Measurements from ENCODE around the gene GNA12.

Gene GNA12

GRCh38 chr7:2710286-2710655 is 133.8 kb downstream of the GNA12 start:
- H3K4me3 ChIP-seq (ENCODE audit: low read length): peak overlapping the region; percentile 49
- DNase-seq (ENCODE audit: low read depth): no peak
- TF ChIP-seq CTCF (conservative IDR thresholded peaks at IDR 0.05; ENCODE audit: low read length): no peak

DNA sequence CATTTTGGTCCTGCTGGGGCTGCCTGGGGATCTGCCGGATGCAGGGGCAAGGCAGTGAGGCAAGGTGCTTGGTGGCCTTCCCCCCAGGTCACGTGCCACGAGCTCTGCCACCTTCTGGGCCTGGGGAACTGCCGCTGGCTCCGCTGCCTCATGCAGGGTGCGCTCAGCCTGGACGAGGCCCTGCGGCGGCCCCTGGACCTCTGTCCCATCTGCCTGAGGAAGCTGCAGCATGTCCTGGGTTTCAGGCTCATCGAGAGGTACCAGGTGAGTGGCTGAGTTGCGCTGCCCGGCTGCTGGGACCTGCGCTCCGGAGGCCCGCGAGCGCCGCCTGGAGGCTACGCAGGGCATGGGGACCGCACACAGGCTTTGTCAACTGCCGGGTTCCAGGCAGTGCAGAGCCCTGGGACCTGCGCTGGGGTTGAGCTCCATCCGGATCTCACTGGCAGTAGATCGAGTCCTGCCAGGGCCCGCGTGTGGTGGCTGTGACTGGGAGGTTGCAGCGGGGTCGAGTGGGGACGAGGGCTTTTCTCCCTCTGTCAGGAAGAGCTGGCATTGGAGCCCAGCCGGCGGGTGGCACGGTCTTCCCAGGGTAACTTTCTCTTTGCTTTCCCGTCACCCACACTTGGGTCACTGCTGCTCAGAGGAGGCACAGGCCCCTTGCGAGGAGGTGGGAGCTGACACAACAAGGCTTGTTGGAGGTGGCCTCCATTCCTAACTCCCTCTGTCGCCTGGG is 134.4 kb downstream of the GNA12 start:
- TF ChIP-seq CTCF (conservative IDR thresholded peaks at IDR 0.05; ENCODE audit: low read length): peak; percentile 78
- peak overlapping the region; percentile 49 for H3K4me3 ChIP-seq (ENCODE audit: low read length)
- DNase-seq (ENCODE audit: low read depth): peak; percentile 45

DNA sequence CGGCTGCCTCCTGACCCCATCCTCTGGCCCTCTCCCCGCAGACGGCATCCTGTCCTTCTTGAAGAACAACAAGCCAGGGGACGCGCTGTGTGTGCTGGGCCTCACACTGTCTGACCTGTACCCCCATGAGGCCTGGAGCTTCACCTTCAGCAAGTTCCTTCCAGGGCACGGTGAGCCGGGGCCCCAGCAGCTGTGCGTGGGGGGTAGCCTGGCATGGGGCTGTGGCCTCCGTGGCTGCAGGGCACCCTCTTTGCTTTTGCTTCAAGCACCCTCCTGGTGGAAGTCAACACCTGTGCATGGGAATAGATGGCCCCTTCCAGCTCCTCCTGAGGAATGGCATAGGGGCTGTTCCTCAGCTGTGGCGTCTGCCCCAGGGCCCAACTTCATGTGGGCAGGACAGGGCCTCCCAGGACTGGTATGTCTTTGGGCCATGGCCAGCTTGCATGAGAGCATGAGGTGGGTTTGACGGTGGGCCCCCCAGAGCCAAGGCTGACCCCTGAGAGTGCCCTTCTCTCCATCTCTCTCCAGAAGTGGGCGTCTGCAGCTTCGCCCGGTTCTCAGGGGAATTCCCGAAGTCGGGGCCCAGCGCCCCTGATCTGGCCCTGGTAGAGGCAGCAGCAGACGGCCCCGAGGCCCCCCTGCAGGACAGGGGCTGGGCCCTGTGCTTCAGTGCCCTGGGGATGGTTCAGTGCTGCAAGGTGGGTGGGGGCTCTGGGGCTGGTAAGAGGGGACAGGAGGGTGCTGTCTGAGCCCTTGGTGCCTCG is 135.4 kb downstream of the GNA12 start:
- DNase-seq (ENCODE audit: low read depth): no peak
- no peak overlapping the region for H3K4me3 ChIP-seq (ENCODE audit: low read length)
- TF ChIP-seq CTCF (conservative IDR thresholded peaks at IDR 0.05; ENCODE audit: low read length): no peak

DNA sequence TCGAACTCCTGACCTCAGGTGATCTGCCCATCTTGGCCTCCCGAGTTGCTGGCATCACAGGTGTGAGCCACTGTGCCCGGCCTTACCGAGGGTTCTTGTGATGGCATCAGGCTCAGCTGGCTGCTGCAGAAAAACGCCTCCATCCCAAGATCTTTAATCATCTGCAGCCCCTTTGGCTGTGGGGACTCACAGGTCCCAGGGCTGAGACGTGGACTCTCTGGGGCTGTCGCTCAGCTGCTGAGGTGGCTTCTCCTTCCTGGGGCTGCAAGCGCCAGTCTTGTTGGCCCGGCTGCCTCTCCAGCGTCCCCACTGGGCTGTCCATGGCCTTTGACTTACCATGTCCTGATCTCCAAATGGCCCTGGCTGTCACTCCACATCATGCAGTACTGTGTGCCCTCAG is 136.1 kb downstream of the GNA12 start:
- DNase-seq (ENCODE audit: low read depth): no peak
- H3K4me3 ChIP-seq (ENCODE audit: low read length): no peak overlapping the region
- no peak for TF ChIP-seq CTCF (conservative IDR thresholded peaks at IDR 0.05; ENCODE audit: low read length)

DNA sequence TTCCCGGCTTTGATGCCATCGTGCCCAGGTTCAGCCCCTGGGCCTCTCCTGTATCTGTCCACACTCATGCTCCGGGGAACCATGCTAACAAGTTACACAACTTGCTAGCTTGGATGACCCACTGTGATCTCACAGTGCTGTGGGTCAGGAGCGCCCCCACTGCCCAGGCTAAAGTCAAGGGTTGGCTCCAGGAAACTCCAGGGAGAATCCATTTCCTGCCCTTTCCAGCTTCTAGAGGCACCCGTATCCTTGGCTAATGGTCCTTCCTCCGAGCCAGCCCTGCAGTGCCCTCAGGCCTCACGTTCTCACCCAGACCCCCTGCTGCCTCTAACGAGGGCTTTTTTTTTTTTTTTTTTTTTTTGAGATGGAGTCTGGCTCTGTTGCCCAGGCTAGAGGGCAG is 136.6 kb downstream of the GNA12 start:
- H3K4me3 ChIP-seq (ENCODE audit: low read length): no peak overlapping the region
- no peak for DNase-seq (ENCODE audit: low read depth)
- TF ChIP-seq CTCF (conservative IDR thresholded peaks at IDR 0.05; ENCODE audit: low read length): no peak

DNA sequence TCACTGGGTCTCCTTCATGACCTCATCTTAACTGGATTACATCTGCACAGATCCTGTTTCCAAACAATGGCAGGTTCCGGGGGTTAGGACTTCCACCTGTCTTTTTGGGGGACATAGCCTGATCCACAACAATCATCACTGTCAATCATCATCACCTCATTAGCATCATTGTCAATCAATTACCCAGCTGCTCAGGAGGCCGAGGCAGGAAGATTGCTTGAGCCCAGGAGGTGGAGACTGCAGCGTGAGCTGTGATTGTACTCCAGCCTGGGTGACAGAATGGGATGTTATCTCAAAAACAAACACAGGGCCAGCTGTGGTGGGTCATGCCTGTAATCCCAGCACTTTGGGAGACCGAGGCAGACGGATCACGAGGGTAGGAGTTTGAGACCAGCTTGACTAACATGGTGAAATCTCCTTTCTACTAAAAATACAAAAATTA is 137.4 kb downstream of the GNA12 start:
- TF ChIP-seq CTCF (conservative IDR thresholded peaks at IDR 0.05; ENCODE audit: low read length): no peak
- DNase-seq (ENCODE audit: low read depth): no peak
- no peak overlapping the region for H3K4me3 ChIP-seq (ENCODE audit: low read length)
